ENCODE measurements around the gene ZNF740. TPM values are rescaled to one million over a fixed set of nuclear protein-coding genes. Genes with fewer than 3 reads are reported as not detected.

Gene ZNF740
- total RNA-seq, 1 experiment from 2014 or later: 65.8 TPM

- BruUV-seq (replicated peaks): no TSS peak
Measured at GRCh38 chr12:53193040-53193439, 12.5 kb downstream of the ZNF740 start.

DNA sequence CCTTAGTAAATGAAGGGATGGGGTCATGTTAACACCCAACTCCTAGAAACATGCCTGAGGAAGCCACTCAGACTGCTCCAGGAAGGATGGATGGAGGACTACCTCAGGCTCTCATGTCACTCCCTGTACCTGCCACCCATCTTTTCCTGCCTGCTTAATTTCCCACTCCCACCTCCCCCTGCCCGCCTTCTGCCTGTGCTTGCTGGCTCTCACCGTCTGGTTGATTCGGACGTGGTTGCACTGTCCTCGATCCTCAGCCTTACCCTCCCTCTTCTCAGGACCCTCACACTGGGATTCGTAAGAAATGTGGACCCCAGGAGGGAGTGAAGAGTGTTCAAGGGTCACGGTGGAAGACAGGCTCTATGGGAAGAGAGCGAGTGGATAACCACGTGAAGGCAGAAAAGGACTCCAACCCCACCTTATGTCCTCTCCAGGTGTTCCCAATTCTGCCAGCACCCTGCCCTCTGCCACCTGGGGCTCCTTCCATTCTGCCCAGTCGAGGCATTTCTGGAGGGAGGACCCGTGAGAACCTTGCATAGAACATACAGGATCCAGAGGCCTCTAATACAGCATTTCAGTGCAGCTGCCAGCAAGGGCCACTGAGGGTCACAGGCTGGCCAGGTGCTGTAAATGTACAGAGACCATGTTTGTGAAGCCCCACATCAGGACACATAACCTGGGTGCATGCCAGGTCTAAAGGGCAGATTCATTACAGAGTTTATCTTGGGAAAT is 13.6 kb downstream of the ZNF740 start:
- Histone ChIP-seq H3K4me2 (no peak overlapping the region), H3F3A (ENCODE audit: insufficient read depth, low read depth) (peaks cover 9% of the 10 kb centered on the region; the same call in 1 of the 2 replicates), H3K9me2 (ENCODE audit: insufficient read depth) (no peaks in the 10 kb centered on the region), H3K36me3 (ENCODE audit: low read depth) (no peaks in the 10 kb centered on the region), H4K20me1 (ENCODE audit: insufficient read depth) (no peaks in the 10 kb centered on the region), H3K4me1 (replicated peaks; ENCODE audit: insufficient read depth) (peaks cover 10% of the 10 kb centered on the region), H3K79me2 (ENCODE audit: low read depth) (no peaks in the 10 kb centered on the region), H2AFZ (no peak overlapping the region), H3K4me3 (no peak overlapping the region), H3K27me3 (ENCODE audit: insufficient read depth, low read depth) (no peaks in the 10 kb centered on the region), H3K27ac (no peak overlapping the region), H3K9me3 (ENCODE audit: insufficient read depth, low read depth) (no peaks in the 10 kb centered on the region)
- intact Hi-C loops (cut with micrococcal nuclease; ENCODE audit: unreplicated experiment): no loop called here
- BruUV-seq (replicated peaks): no TSS peak
- ChIA-PET POLR2A (ENCODE audit: unreplicated experiment) (interaction anchor here (0.7 kb wide), 1 partner anchor 12 kb away, joined by 9 read pairs; no protein-coding TSS in a partner anchor), CTCF (no interaction called here)
- no peak for DNase-seq
- TF ChIP-seq CTCF (conservative IDR thresholded peaks at IDR 0.05) (no peak), EZH2 (IDR thresholded peaks at IDR 0.05; ENCODE audit: low read depth) (no peak)

More at GRCh38 chr12:53193040-53193439, 12.5 kb downstream of the ZNF740 start:
- DNase-seq: no peak
- peaks cover 20% of the 10 kb centered on the region; the same call in 1 of the 2 replicates for H3F3A ChIP-seq (ENCODE audit: insufficient read depth, low read depth)
- H3K4me3 ChIP-seq: no peak overlapping the region
- no peaks in the 10 kb centered on the region for H3K9me3 ChIP-seq (ENCODE audit: insufficient read depth, low read depth)
- POLR2A ChIA-PET (ENCODE audit: unreplicated experiment): no interaction called here
- no peaks in the 10 kb centered on the region for H4K20me1 ChIP-seq (ENCODE audit: insufficient read depth)
- no peak overlapping the region for H3K27ac ChIP-seq
- CTCF ChIA-PET: no interaction called here
- H2AFZ ChIP-seq: no peak overlapping the region
- no peak for TF ChIP-seq EZH2 (IDR thresholded peaks at IDR 0.05; ENCODE audit: low read depth)
- intact Hi-C loops (cut with micrococcal nuclease; ENCODE audit: unreplicated experiment): no loop called here
- no peak overlapping the region for H3K4me2 ChIP-seq
- H3K36me3 ChIP-seq (ENCODE audit: low read depth): no peaks in the 10 kb centered on the region
- no peaks in the 10 kb centered on the region for H3K9me2 ChIP-seq (ENCODE audit: insufficient read depth)
- no peaks in the 10 kb centered on the region for H3K79me2 ChIP-seq (ENCODE audit: low read depth)
- peaks cover 10% of the 10 kb centered on the region for H3K4me1 ChIP-seq (replicated peaks; ENCODE audit: insufficient read depth)
- no peaks in the 10 kb centered on the region for H3K27me3 ChIP-seq (ENCODE audit: insufficient read depth, low read depth)

DNA sequence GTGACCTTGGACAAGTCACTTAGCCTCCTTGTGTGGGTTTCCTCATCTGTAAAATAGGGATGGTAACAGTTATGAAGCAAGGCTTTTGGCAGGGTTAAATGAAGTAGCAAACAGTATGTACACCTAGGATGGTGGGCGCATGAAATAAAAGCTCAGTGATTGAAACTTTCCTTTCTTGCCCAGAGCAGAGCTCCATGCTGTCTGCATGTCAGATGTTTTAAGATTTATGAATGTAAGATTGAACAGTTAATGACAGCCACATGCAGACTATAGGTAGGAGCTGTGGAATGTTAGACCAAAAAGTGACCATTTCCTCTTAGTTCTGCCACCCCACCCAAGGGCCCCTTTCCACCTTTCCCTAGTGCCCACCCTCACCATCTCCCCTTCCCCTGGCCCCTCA is 14.5 kb downstream of the ZNF740 start:
- H3K27ac ChIP-seq: no peak overlapping the region
- H3K9me3 ChIP-seq (ENCODE audit: insufficient read depth, low read depth): no peaks in the 10 kb centered on the region
- H3K27me3 ChIP-seq (ENCODE audit: insufficient read depth, low read depth): no peaks in the 10 kb centered on the region
- H4K20me1 ChIP-seq (ENCODE audit: insufficient read depth): no peaks in the 10 kb centered on the region
- H3K4me3 ChIP-seq: no peak overlapping the region
- no peak for DNase-seq
- H3F3A ChIP-seq (ENCODE audit: insufficient read depth, low read depth): peaks cover 5% of the 10 kb centered on the region; the same call in 1 of the 2 replicates
- intact Hi-C loops (cut with micrococcal nuclease; ENCODE audit: unreplicated experiment): no loop called here
- ChIA-PET CTCF (no interaction called here), POLR2A (ENCODE audit: unreplicated experiment) (interaction anchor here (0.7 kb wide), 1 partner anchor 12 kb away, joined by 9 read pairs; no protein-coding TSS in a partner anchor)
- H3K9me2 ChIP-seq (ENCODE audit: insufficient read depth): no peaks in the 10 kb centered on the region
- H3K4me2 ChIP-seq: no peak overlapping the region
- H3K79me2 ChIP-seq (ENCODE audit: low read depth): no peaks in the 10 kb centered on the region
- BruUV-seq (replicated peaks): TSS peak; percentile 5
- no peak overlapping the region for H2AFZ ChIP-seq
- no peak for TF ChIP-seq EZH2 (IDR thresholded peaks at IDR 0.05; ENCODE audit: low read depth)
- no peak for TF ChIP-seq CTCF (conservative IDR thresholded peaks at IDR 0.05)
- peaks cover 10% of the 10 kb centered on the region for H3K4me1 ChIP-seq (replicated peaks; ENCODE audit: insufficient read depth)
- no peaks in the 10 kb centered on the region for H3K36me3 ChIP-seq (ENCODE audit: low read depth)

All from PC-9 (cell line).